IMR-90 (cell line): ENCODE results near the gene PCYT1B. TPM values are rescaled to one million over a fixed set of nuclear protein-coding genes. Genes with fewer than 3 reads are reported as not detected.
A peak's percentile ranks its signal among the peaks of the same experiment; 100 is the strongest.

ENCODE experiments used
- ATAC-seq: fragments of 200-7000 bp; cut with Tn5 transposase; 2 replicates; pipeline ENCODE4 v1.9.1; 2020; ENCODE audit warnings: low read depth, mild to moderate bottlenecking, moderate library complexity
- BruUV-seq: library from RNA; stranded (reverse); fragments of 400-500 nt; replicated peaks from 2 replicates; lab custom pipeline; 2021; lab: Mats Ljungman, UMichigan
- CTCF ChIA-PET: fragments of 300-600 bp; formaldehyde crosslinking; extraction: SDS; loops from one replicate; lab custom pipeline; 2021; ENCODE audit warnings: antibody characterized with exemption; lab: Yijun Ruan, JAX
- POLR2A ChIA-PET: fragments of 300-600 bp; sonication (Branson Sonifier 250); formaldehyde crosslinking; loops from one replicate; lab custom pipeline; 2022; ENCODE audit warnings: antibody characterized with exemption; ENCODE audit not compliant: unreplicated experiment; lab: Charles Lee
- DNase-seq: peaks from one replicate; pipeline ENCODE4 v3.0.0; 2013
- H2AFZ ChIP-seq: replicated peaks from 2 replicates; pipeline ENCODE3; 2013; ENCODE audit warnings: low read length, mild to moderate bottlenecking; ENCODE audit not compliant: poor library complexity
- H2AK5ac ChIP-seq: 2 replicates; pipeline ENCODE4 v1.6.1; 2013; ENCODE audit warnings: low read depth, low read length, inconsistent platforms
- H2AK9ac ChIP-seq: replicated peaks from 2 replicates; pipeline ENCODE3; 2013; ENCODE audit warnings: mild to moderate bottlenecking, low read depth, low read length, moderate library complexity; ENCODE audit not compliant: poor library complexity
- H2BK120ac ChIP-seq: 2 replicates; pipeline ENCODE4 v1.6.1; 2013; ENCODE audit warnings: low read depth, low read length, inconsistent platforms
- H2BK15ac ChIP-seq: 3 replicates; pipeline ENCODE4 v1.6.1; 2013; ENCODE audit warnings: low read depth, low read length, inconsistent platforms
- H2BK20ac ChIP-seq: 2 replicates; pipeline ENCODE4 v1.6.1; 2013; ENCODE audit warnings: low read depth, mild to moderate bottlenecking, inconsistent platforms, low read length, moderate library complexity
- H2BK5ac ChIP-seq: 2 replicates; pipeline ENCODE4 v1.6.1; 2013; ENCODE audit warnings: mild to moderate bottlenecking, low read depth, low read length, inconsistent platforms; ENCODE audit not compliant: poor library complexity, severe bottlenecking
- H3K14ac ChIP-seq: replicated peaks from 2 replicates; pipeline ENCODE4 v1.6.1; 2013; ENCODE audit warnings: low read depth, low read length, inconsistent platforms
- H3K18ac ChIP-seq: 2 replicates; pipeline ENCODE4 v1.6.1; 2013; ENCODE audit warnings: low read depth, low read length, control low read depth
- H3K23ac ChIP-seq: 2 replicates; pipeline ENCODE4 v1.6.1; 2013; ENCODE audit warnings: low read depth, low read length, inconsistent platforms
- H3K27ac ChIP-seq: 2 replicates; pipeline ENCODE4 v1.5.1; 2013; ENCODE audit warnings: mild to moderate bottlenecking, control low read depth, low read length; ENCODE audit not compliant: insufficient read depth
- H3K27me3 ChIP-seq: 2 replicates; pipeline ENCODE4 v1.6.1; 2013; ENCODE audit warnings: low read length; ENCODE audit not compliant: control insufficient read depth, insufficient read depth
- H3K36me3 ChIP-seq: 2 replicates; pipeline ENCODE4 v1.6.1; 2013; ENCODE audit warnings: low read length, mixed read lengths; ENCODE audit not compliant: control insufficient read depth, insufficient read depth
- H3K4ac ChIP-seq: 2 replicates; pipeline ENCODE4 v1.6.1; 2013; ENCODE audit warnings: low read depth, low read length, inconsistent platforms
- H3K4me1 ChIP-seq: 2 replicates; pipeline ENCODE4 v1.6.1; 2013; ENCODE audit warnings: low read length, mixed read lengths; ENCODE audit not compliant: control insufficient read depth, insufficient read depth
- H3K4me2 ChIP-seq: 2 replicates; pipeline ENCODE4 v1.6.1; 2013; ENCODE audit warnings: low read depth, mild to moderate bottlenecking, control low read depth, low read length, moderate library complexity
- H3K4me3 ChIP-seq: 2 replicates; pipeline ENCODE4 v1.5.1; 2013; ENCODE audit warnings: low read depth, mild to moderate bottlenecking, control low read depth, low read length, moderate library complexity; ENCODE audit not compliant: insufficient read depth
- H3K56ac ChIP-seq: 2 replicates; pipeline ENCODE4 v1.6.1; 2013; ENCODE audit warnings: low read length, inconsistent platforms; ENCODE audit not compliant: insufficient read depth; ENCODE audit errors: extremely low read depth
- H3K79me1 ChIP-seq, 2 experiments: 2 replicates each; pipeline ENCODE4 v1.6.1; 2013; ENCODE audit warnings: low read length in 2 of 2, inconsistent platforms in 1 of 2, low read depth in 1 of 2
- H3K9ac ChIP-seq: 2 replicates; pipeline ENCODE4 v1.6.1; 2013; ENCODE audit warnings: low read depth, low read length, control low read depth
- H3K9me1 ChIP-seq: 2 replicates; pipeline ENCODE4 v1.6.1; 2013; ENCODE audit warnings: low read length, inconsistent platforms; ENCODE audit not compliant: insufficient read depth
- H3K9me3 ChIP-seq: 2 replicates; pipeline ENCODE4 v1.6.1; 2013; ENCODE audit warnings: low read length; ENCODE audit not compliant: control insufficient read depth, insufficient read depth
- H4K20me1 ChIP-seq: 2 replicates; pipeline ENCODE4 v1.6.1; 2013; ENCODE audit warnings: low read length, inconsistent platforms; ENCODE audit not compliant: insufficient read depth
- H4K5ac ChIP-seq: 2 replicates; pipeline ENCODE4 v1.6.1; 2013; ENCODE audit warnings: mild to moderate bottlenecking, low read depth, low read length, control low read depth
- H4K8ac ChIP-seq, 2 experiments: 2 replicates each; pipeline ENCODE4 v1.6.1; 2013; ENCODE audit warnings: low read depth in 2 of 2, low read length in 2 of 2, control low read depth in 1 of 2, inconsistent platforms in 1 of 2
- H4K91ac ChIP-seq: 2 replicates; pipeline ENCODE4 v1.6.1; 2013; ENCODE audit warnings: low read depth, low read length, inconsistent platforms; ENCODE audit not compliant: insufficient read depth
- MAFK ChIP-seq: IDR thresholded peaks from 2 replicates; pipeline ENCODE4 v1.6.1; 2012; ENCODE audit warnings: low read depth, low read length, improper control_type of control experiment
- RFX5 ChIP-seq: IDR thresholded peaks from 2 replicates; pipeline ENCODE4 v1.8.0; 2012; ENCODE audit warnings: low read depth, mild to moderate bottlenecking, low read length, moderate library complexity
- WGBS, 2 experiments: methylation state at CpG; one replicate each; pipeline versions ENCODE4 v1.1.5 to v1.1.7; 2013; ENCODE audit warnings: missing lambda C conversion rate in 2 of 2; ENCODE audit not compliant: insufficient read length in 1 of 2; ENCODE audit errors: extremely low coverage in 2 of 2; 5-methylcytosine and 5-hydroxymethylcytosine counted together
- dilution Hi-C: fragments of 300-500 bp; cut with HindIII; formaldehyde crosslinking; loops from one replicate; pipeline ENCODE4 v1.14.3; 2018; ENCODE audit warnings: low sequenced_read_pairs; ENCODE audit not compliant: unreplicated experiment
- in situ Hi-C: fragments of 300-500 bp; cut with MboI; formaldehyde crosslinking; loops from 3 replicates; pipeline ENCODE4 v1.14.3; 2019; ENCODE audit warnings: low sequenced_read_pairs, inconsistent platforms, mixed read lengths
- intact Hi-C: fragments of 100-400 bp; cut with micrococcal nuclease; formaldehyde crosslinking; loops from 2 replicates; pipeline ENCODE4 v1.10.0; 2022
- polyA plus RNA-seq, 3 experiments: library from polyadenylated mRNA; depleted of rRNA; stranded (reverse); fragments of >200 nt; gene quantifications; 2 replicates each; pipeline ENCODE4 v1.2.3, GENCODE V29; 2012; ENCODE audit warnings: low replicate concordance in 1 of 3
- total RNA-seq: library from RNA; depleted of rRNA; stranded (reverse); fragments of >200 nt; gene quantifications from 2 replicates; pipeline ENCODE4 v1.2.3, GENCODE V29; 2012

Gene PCYT1B
- total and polyA plus RNA-seq, 2 of the 4 experiments (the other 2 are of a cell fraction), result under 0.01 to 0.09 TPM

DNA sequence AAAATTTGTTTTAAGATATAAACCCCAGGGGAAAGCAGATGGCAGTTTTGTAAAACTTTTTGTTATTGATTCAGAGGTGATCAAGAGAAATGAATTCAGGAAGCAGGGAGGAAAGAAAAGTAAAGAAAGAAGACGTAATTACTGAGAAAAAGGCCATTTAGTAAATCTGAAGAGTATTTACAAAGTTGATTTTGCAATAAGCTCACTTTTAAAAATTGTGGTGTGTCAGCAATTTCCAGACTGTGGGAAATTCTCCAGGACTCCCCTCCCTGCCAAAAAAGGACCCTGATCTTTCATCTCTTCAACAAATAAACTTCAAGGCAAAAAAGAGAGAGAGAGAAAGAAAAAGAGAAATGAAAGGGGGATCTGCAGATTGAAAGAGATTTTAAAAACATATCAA, 36.6 kb downstream of the PCYT1B start:
- no peak for ATAC-seq
- Histone ChIP-seq H3K9me3 (no peaks in the 10 kb centered on the region), H3K4me2 (no peak overlapping the region)

More for the DNA sequence above, 36.6 kb downstream of the PCYT1B start:
- no TSS peak for BruUV-seq
- intact Hi-C loops, result no loop called here
- Histone ChIP-seq H2BK15ac (no peak overlapping the region), H3K27ac (no peak overlapping the region), H3K9ac (no peak overlapping the region), H2AK9ac (no peak overlapping the region), H3K9me1 (no peaks in the 10 kb centered on the region), H3K36me3 (no peaks in the 10 kb centered on the region), H2BK20ac (no peak overlapping the region), H2AFZ (no peak overlapping the region), H3K79me1 (no peaks in the 10 kb centered on the region), H3K4ac (no peak overlapping the region), H3K14ac (no peak overlapping the region), H3K23ac (no peak overlapping the region), H3K56ac (no peak overlapping the region), H2AK5ac (no peak overlapping the region), H4K91ac (no peak overlapping the region), H4K20me1 (no peaks in the 10 kb centered on the region), H3K4me1 (no peaks in the 10 kb centered on the region), H2BK120ac (no peak overlapping the region), H2BK5ac (no peak overlapping the region), H3K27me3 (peaks cover 3% of the 10 kb centered on the region), H4K5ac (no peak overlapping the region), H4K8ac (no peak overlapping the region), H3K18ac (no peak overlapping the region), H3K4me3 (no peak overlapping the region)
- no CpG with 5 or more reads among the region's 1 CpG for WGBS, 2 experiments
- ChIA-PET CTCF (no interaction called here), POLR2A (no interaction called here)
- no peak for DNase-seq
- in situ Hi-C loops, result no loop called here
- dilution Hi-C loops, result no loop called here
- peak; percentile 92 for TF ChIP-seq MAFK
- TF ChIP-seq RFX5, result no peak
